DMS53 treated with DMSO at 0.1 percent for 48 hours (cell line): ENCODE data around the gene DAD1.
"Not testable (repeated sequence)": the region's sequence is repeated elsewhere in the genome, so short reads cannot be mapped to it uniquely, and the experiment has no call there.

ENCODE experiments used
- DNase-seq: peaks from one replicate; lab custom pipeline; 2025; ENCODE audit not compliant: unreplicated experiment; lab: John Stamatoyannopoulos, UW

The DAD1 gene

DNA sequence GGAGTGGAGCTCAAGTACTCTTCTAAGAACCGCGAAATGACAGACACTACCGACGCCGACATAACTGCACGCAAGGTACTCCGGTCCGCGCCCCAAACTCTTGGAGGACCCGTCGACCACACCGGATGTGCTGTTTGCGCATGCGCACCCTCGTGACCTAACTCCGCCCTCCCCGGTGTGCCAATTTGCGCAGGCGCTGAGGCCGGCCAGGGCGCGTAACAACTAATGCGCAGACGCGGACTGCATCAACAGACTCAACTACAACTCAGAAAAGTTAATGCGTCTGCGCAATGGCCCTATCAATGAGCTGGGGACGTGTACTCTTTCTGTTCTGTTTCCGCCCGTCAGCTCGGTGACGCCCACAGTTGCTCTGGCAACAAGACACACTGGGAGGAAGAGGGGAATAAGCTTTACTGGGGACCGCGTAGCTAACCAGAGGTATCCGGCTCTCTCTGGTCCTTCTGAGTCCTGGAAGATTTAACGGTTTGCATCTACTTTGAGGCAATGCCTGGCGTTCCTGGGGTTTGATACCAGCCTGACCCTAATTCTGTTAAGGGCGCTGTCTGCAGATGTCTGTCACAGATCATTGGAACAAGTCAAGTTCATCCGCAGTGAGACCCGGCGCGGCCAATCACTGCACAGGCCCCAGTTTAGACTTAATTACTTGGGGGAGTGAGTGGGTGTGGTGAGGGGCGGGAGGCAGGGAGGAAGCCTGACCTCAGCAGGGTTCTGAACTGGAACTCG is at the start of gene DAD1:
Gene DAD1, minus strand, starts transcription at position 129 of the 744 bp plus-strand sequence. Its CDS starts 67 bp downstream, at position 62.
- DNase-seq = peak; percentile 94

DNA sequence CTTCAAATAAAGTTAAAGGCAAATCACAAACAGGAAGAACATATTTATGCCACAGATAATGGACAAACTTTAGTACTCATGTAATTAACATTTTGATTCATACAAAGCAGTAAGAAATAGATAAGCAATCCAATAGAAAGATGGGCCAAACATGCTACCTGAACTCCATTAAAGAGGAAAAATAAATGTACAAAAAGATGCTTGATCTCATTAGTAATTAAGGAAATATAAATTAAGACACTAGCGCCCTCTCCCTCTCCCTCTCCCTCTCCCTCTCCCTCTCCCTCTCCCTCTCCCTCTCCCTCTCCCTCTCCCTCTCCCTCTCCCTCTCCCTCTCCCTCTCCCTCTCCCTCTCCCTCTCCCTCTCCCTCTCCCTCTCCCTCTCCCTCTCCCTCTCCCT is 47.0 kb upstream of the DAD1 start:
- not testable (repeated sequence) for DNase-seq

DNA sequence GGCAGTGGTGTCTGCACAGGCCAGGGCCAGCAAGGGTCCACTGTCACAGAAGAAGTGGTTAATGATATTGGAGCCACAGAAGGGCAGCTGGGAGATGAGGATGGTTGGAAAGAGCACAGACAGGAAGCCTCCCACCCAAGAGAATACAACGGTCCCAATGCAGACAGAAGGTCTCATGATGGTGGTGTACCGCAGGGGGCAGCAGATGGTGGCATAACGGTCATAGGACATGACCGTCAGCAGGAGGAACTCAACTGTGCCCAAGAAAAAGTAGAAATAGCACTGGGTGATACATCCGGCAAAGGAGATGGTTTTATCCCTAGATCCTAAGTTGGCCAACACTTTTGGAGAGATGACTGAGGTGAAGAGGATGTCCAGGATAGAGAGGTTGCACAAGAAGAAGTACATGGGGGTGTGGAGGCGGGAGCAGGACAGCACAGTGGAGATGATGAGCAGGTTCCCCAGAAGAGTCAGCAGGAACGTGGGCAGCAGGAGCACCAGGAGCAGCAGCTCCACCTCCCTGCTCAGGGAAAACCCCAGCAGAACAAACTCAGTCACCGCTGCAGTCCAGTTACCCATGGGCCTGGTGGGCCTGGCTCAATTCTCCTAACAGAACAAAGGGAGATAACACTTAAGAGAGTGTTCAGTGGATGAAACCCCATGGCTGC is 45.3 kb upstream of the DAD1 start:
- DNase-seq = no peak

DNA sequence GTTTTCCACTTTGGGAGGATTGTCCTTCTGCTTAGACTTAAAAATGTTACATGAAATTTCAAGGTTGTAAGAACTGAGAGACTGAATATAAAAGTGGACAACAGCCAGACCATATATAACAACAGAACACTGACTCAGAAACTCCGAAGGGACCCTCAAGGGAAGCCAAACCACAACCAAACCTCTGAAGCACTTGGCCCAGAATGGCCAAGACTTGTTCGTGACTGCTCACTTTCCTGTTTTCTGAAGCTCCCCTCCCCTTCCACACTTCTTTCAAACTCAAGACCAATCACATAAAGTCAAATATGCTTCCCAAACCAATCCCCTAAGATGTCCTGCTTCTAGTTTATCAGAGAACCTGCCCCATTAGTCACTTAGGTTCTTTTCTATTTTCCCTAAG is 41.5 kb upstream of the DAD1 start:
- no peak for DNase-seq

DNA sequence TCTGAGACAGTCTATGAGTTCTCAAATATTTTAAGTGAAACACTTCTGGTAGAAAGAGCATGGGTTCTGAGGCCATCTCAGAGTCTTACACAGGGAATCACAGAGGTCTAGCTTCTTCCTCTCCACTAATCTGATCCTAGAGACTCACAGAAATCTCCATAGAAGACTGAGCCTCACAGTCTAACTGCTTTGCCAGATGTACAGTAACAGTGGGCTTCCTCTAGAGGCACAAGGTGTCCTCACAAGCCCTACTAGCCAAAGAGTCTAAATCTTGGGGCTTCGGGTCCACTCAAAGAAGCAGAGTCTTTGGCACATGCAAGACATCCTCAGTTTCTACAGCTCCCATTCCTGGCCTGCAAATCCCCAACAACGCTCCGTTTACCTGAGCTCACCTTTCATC is 41.0 kb upstream of the DAD1 start:
- no peak for DNase-seq

DNA sequence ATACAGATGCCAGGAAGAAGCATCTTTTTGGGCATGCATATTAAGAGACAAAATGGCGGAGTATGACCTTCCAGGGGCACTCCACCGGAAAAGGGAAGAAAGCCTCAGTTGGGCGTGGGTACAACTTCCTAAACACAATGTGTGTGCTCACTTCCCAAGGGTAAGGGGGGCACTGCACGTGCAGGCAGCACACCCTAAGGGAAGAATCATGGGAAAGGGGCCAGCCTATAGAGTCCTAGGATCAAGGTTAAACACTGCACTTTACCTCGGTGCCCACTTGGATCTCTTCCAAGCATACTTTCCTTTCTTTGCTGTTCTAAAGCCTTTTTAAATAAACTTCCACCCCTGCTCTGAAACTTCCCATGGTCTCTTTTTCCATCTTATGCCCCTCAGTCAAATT is 40.3 kb upstream of the DAD1 start:
- DNase-seq = no peak

DNA sequence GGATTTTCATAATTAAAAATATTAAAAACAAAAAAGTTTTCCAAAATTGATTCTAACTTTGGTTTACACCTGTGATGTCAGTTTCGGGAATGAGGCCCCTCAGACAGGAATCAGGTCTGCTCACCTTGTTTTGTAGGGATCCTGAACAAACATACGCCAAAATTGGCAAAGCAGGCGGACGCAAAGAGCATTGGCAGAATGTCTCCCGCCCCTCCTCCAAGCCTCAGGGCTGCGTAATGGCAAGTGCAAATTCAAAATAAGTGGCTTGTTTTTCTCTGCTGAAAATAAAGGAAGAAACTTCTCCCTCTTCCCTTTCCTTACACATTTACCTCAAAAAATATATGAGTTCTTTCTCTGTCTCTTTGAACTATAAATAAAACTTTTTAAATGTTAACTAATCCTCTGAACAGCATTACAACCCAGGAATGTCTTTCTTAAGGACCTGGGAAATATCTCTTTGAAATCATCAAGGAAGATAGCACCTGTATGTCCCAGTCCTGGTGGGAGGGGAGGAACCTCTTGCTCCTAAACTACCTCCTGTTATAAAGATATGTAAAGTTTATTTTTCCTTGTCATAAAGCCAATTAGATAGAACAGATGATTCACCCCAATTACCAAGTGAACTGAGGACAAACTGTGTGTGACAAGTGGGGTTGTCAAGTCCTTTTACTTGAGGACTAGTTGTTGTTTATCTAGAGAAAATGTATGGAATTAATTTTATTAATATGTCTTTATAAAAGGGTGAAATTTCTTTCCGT is 38.7 kb upstream of the DAD1 start:
- DNase-seq = no peak

DNA sequence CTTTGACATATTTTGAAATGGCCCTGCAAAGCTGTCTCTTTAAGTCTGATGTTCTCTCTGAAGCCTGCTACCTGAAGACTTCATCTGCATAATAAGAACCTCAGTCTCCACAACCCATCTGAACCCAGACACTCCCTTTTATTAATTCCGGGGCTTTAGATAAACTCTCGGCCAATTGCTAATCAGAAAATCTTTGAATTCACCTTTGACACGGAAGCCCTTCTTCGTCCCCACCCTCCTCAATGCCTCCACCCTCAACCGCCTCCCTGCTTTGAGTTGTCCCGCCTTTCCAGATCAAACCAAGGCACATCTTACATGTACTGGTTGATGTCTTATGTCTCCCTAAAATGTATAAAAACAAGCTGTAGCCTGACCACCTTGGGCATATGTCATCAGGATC is 37.6 kb upstream of the DAD1 start:
- DNase-seq = no peak

DNA sequence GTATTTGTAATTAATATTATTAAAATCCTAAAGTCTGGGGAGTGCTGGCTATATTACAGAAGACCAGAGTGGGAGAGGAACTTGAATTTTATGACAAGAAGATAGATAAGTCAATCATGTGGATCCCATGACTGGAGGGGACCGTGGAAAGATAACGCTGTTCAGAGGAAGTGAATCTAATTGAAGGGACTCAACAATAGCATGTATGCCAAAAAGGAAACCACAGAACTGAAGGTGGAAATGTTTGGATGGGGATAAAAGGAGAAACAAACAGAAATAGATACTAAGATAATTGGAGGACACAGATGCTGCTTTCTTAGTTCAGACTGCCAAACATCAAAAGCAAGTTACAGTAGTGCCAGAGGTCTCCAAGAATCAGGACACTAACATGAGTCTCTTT is 34.0 kb upstream of the DAD1 start:
- DNase-seq = no peak

DNA sequence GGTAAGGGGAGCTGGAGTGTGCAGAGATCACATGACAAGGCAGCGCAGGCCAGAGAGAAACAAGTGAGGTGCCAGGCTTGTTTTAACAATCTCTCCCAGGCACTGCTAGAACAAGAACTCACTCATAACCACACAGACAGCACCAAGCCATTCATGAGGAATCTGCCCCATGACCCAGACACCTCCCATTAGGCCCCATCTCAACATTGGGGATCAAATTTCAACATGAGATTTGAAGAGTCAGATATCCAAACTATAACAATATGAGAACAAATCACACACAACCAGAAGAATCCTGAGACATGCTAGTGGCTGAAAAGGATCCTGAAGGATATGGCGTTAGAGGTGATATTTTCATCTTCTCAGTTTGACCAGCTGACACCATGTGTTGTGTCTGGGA is 33.2 kb upstream of the DAD1 start:
- no peak for DNase-seq

DNA sequence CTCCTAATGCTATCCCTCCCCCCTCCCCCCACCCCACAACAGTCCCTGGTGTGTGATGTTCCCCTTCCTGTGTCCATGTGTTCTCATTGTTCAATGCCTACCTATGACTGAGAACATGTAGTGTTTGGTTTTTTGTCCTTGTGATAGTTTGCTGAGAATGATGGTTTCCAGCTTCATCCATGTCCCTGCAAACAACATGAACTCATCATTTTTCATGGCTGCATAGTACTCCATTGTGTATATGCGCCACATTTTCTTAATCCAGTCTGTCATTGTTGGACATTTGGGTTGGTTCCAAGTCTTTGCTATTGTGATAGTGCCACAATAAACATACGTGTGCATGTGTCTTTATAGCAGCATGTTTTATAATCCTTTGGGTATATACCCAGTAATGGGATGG is 26.7 kb upstream of the DAD1 start:
- DNase-seq = not testable (repeated sequence)

DNA sequence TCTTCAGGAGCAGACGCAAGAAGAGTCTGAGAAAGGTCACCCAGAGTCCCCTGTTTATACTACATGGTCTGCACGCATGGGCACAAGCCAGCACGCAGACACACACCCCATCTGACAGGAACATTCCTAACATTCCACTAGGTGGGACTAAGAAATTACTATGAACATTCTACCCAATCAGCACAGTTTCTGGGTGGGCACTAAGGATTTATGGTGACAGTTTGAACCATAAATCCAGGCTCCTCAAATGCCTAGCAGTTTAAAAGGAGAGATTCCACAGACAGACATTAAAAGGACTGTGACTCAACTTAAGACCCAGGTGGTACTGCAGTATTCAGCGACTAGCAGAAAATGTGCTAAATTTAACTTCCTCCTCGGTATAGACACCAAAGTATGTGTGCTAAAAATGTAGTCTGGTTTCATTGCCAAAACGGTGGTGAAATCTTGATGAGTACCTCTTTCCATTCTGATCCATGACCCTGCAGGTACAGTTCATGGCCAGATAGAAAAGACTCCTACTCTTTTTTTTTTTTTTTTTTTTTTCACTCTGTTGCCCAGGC is 25.3 kb upstream of the DAD1 start:
- no peak for DNase-seq

DNA sequence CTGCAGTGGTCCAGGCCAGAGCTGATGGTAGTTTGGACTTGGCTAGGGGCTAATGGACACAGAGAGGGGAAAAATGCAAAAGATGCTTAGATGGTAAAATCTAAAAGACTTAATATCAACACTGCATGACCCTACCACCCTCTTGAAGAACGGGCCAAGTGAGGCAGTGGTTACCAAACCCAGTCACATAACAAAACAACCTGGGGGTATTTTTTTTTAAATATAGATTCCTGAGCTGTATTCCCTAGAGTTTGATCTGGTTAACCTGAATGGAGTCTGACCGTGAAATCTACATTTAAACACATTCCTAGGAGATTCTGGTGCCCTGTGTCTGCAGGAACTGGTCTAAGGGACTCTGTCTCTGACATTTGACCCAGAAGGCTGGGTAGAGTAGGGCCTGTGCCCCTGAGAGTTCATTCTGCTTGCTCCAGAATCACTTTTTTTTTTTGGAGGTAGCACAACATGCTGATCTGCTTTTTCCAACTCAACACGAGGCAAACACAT is 24.8 kb upstream of the DAD1 start:
- DNase-seq = no peak

DNA sequence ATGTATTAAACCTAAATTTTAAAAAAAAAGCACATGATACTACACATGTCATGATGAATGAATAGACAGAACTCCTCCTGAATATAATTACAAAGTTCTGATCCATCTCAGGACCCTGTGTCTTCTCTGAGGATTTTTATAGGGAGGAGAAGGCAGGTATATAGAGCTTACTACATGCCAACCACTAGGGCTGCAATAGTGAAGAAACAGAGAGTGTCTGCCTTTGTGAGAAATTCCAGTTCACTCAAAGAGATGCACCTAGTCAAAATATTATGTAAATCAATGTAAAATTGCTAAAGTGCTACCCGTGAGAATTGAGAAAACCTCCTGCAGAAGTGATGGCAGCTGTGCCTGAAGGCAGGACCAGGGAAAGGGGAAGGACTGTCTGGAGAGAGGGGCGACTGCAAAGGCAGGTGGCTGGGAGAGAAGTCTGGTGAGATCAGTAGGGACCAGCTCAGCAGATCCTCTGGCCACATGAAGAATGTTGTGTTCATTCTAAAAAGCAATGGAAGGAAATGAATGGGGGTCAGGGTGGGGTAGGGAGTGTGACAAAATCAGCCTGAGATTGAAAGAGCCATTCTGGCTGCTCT is 24.2 kb upstream of the DAD1 start:
- no peak for DNase-seq

DNA sequence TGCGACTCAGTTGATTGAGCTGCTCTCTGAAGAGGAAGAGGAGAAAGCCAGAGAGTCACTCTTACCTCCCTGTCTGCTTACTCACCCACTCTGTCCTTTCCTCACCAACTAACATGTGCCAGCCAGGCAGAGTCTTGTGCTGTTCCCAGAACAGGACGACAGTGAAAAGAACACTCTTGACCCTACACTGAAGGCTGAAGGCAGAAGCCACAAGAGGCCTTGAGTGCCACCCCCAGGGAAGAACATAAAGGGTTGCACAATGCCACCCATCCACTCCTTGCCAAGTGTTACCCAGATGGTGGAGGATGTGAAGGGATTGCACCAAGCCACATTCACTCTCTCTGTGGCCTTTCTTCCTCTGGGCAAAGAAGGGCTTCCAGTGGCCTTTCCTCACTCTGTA is 21.9 kb upstream of the DAD1 start:
- no peak for DNase-seq

DNA sequence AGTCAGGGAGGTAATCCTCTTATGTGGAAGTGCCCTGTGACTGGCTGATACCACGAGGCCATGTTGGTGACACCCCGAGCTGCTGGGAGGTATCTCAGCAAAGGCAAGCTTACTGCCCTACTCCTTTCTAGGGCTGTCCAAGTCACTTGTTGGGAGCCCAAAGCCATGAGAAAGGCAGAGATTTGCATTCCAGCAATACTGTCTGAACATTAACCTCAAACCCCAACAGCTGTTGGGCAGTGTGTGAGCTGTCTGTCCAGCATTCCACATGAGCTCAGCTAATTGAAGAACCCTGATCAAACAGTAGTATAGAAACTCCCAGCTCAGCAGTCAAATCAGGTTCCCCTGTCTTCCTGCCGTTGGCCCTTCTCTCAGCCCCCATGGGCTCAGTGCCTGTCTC is 18.3 kb upstream of the DAD1 start:
- no peak for DNase-seq

DNA sequence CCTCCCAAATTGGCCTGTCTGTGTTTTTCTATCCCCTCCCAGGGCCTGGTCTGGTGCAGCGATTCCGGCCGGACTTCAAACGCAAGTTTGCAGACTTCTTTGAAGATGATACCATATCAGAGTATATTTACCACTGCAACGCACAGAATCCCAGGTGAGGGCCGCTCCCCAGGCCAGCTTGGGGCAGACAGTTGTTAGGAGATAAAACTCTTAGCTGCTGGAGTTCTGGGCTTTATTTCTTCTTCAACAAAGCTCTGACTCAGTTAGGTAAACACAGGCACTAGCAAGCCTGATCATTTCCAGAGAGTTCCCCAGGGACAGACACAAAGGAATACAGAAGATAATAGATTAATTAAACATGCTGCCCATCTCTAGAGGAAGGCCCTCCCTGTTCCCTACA is 17.4 kb upstream of the DAD1 start:
- DNase-seq = peak; percentile 21

DNA sequence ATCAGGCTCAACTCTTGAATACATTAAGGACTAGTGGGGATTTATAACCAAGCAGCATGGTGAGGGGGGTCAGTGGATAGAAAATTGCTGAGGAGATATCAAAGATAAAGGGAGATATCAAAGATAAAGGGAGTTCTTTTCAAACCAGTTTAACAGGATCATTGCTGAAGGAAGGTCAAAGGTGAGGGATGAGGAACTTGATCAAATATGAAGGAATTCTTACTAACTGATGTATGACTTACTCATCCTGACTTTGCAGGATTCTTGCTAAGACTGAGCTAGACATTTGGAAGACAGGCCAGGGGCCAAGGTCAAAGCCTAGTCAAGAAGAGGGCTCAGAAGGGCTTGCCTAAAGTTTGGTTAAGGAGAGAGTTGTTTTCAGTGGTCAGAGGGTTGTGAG is 13.8 kb upstream of the DAD1 start:
- DNase-seq = no peak

DNA sequence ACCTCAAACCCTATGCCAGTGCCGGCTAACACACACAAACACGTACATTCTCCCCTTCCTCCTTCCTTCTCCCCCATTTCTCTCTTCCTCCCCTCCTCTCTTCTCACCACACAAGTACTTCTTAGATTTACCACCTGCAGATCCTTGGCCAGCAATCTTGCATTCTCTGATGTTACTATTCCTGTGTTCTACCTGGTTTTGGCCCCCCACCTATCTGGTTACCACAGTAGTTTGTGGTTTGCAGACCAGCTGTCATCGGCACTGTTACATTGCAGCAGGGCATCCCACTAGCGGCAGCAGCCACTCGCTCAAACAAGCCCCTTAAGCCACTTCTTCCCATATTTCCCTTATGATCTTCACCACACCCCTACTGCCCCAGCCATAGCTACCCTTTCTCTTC is 13.0 kb upstream of the DAD1 start:
- no peak for DNase-seq

DNA sequence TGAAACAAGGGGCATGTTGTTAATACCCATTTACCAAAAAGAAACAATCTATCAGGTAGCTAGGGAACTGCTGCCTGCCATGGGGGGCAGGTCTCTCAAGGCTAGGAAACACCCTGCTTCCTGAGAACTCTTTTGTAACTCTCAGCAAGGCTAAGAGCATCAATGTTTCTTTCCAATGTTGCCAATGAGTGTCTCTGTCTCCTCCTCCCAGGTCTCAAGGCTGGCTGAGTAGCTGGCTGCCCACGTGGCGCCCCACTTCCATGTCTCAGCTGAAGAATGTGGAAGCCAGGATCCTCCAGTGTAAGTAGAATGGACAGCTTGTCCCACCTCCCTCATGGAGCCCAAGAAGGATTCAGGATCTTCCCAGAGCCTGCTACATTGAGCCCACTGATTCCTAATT is 12.4 kb upstream of the DAD1 start:
- no peak for DNase-seq

DNA sequence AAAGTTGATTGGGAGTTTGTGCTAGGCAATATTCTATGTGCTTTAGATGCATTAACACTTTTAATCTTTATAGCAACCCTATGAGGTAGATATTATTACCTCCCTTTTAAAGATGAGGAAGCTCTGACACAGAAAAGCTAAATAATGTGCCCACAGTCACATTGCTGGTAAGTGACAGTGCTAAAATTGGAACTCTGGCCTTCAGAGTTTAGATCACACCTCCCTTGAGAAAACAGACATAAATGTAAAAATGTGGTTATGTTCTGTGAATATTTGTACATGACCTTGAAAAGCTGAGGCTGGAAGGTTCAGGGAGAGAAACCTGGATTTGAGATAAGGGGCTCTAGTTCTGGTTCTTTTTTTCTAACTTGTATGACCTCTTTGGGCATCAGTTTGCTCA is 11.0 kb upstream of the DAD1 start:
- no peak for DNase-seq
